Kidney (tissue), 14 donors: ENCODE data around the gene C9orf50. TPM values are rescaled to one million over a fixed set of nuclear protein-coding genes. Genes with fewer than 3 reads are reported as not detected.

Experiments used
- DNase-seq, 5 donors: peaks; one replicate each; pipeline ENCODE4 v3.0.0-alpha.2; 2013 to 2020
- FAIRE-seq: peaks from 2 replicates; lab custom pipeline; 2012; peaks lifted over from hg19 to GRCh38; lab: Jason Lieb, UNC
- H3K27ac ChIP-seq, 2 donors: one replicate each; pipeline ENCODE4 v1.7.0; 2013; ENCODE audit warnings: low read depth in 2 of 2, low read length in 2 of 2, inconsistent platforms in 1 of 2
- H3K27me3 ChIP-seq: one replicate; pipeline ENCODE4 v1.7.1; 2013; ENCODE audit warnings: low read length, inconsistent platforms; ENCODE audit not compliant: control insufficient read depth, insufficient read depth
- H3K36me3 ChIP-seq, 3 donors: one replicate each; pipeline versions ENCODE4 v1.7.0 to v1.7.1; 2013; ENCODE audit warnings: low read length in 3 of 3, control low read depth in 1 of 3, inconsistent platforms in 1 of 3; ENCODE audit not compliant: insufficient read depth in 3 of 3, control insufficient read depth in 2 of 3
- H3K4me1 ChIP-seq, 3 donors: one replicate each; pipeline versions ENCODE4 v1.7.0 to v1.7.1; 2013; ENCODE audit warnings: low read length in 3 of 3, inconsistent platforms in 1 of 3, low read depth in 1 of 3; ENCODE audit not compliant: control insufficient read depth in 2 of 3, insufficient read depth in 2 of 3
- H3K4me3 ChIP-seq, 3 donors: one replicate each; pipeline versions ENCODE4 v1.7.0 to v1.8.1; 2013; ENCODE audit warnings: low read length in 3 of 3, control low read depth in 1 of 3, inconsistent platforms in 1 of 3
- H3K9ac ChIP-seq, 3 donors: one replicate each; pipeline versions ENCODE4 v1.7.0 to v1.7.1; 2013; ENCODE audit warnings: low read length in 3 of 3, control low read depth in 1 of 3, inconsistent platforms in 1 of 3
- H3K9me3 ChIP-seq, 3 donors: one replicate each; pipeline versions ENCODE4 v1.7.0 to v1.7.1; 2013; ENCODE audit warnings: low read length in 3 of 3, control low read depth in 1 of 3, inconsistent platforms in 1 of 3; ENCODE audit not compliant: control insufficient read depth in 2 of 3, insufficient read depth in 1 of 3
- CTCF ChIP-seq: IDR thresholded peaks from 3 replicates; pipeline ENCODE4 v1.5.1; 2012; ENCODE audit warnings: mild to moderate bottlenecking, moderate library complexity, borderline replicate concordance; ENCODE audit not compliant: insufficient read depth; ENCODE audit errors: extremely low read depth
- intact Hi-C: fragments of 100-400 bp; cut with DNase I; formaldehyde crosslinking; loops from one replicate; pipeline ENCODE4 v1.11.1; 2022
- polyA plus RNA-seq: library from polyadenylated mRNA; stranded (reverse); fragments of 350-450 nt; fragmentation: Illumina TruSeq; extraction: RNeasy Lipid Tissue Mini Kit (QIAGEN cat#74804); gene quantifications from one replicate; pipeline ENCODE4 v1.2.3, GENCODE V29; 2014; ENCODE audit warnings: low read depth, low replicate concordance; ENCODE audit not compliant: insufficient read depth
- total RNA-seq: library from RNA; stranded (reverse); fragmentation: NEBNext Ultra II Directional; extraction: Animal tissue kit (Norgen Biotek cat#: 25700); gene quantifications from one replicate; pipeline ENCODE4 v1.2.1, GENCODE V29; 2021
- donor health status: control.
- donor health status: control.
- donor health status: control.
- donor health status: control.
- donor health status: control.
- donor health status: DM: yes; HTN: yes; CAD: no.
- donor health status: Normal renal cell carcinoma (clear cell type).

Gene C9orf50
- total and polyA plus RNA-seq, 2 donors from 2014 or later: 1.1 to 2.8 TPM

- H3K27ac ChIP-seq: peak overlapping the region in 1 of 2 donors; percentile 20
- peak overlapping the region in 1 of 3 donors; percentile 74 for H3K4me3 ChIP-seq
- FAIRE-seq: no peak
- H3K9ac ChIP-seq: peak overlapping the region in 2 of 3 donors; percentile 17 to 98
- intact Hi-C loops: no loop called here
- DNase-seq: no peak
- no peaks in the 10 kb centered on the region for H3K27me3 ChIP-seq
- no peak for TF ChIP-seq CTCF
- no peaks in the 10 kb centered on the region for H3K36me3 ChIP-seq
- no peaks in the 10 kb centered on the region for H3K9me3 ChIP-seq
- H3K4me1 ChIP-seq: peaks cover 0 to 29% (median 13%) of the 10 kb centered on the region in 3 donors
Observed at GRCh38 chr9:129611307-129611800, 9.5 kb downstream of the C9orf50 start.

GRCh38 chr9:129610473-129611306, 10.2 kb downstream of the C9orf50 start:
- intact Hi-C loops: no loop called here
- Histone ChIP-seq H3K4me1 (peaks cover 0 to 34% (median 18%) of the 10 kb centered on the region in 3 donors), H3K4me3 (peak overlapping the region; percentile 44 to 74 (median 74)), H3K27ac (peak overlapping the region; percentile 85 to 87), H3K9me3 (no peaks in the 10 kb centered on the region), H3K9ac (peak overlapping the region; percentile 23 to 98 (median 90)), H3K36me3 (no peaks in the 10 kb centered on the region), H3K27me3 (no peaks in the 10 kb centered on the region)
- peak; percentile 99 for TF ChIP-seq CTCF
- DNase-seq (peak; percentile 86 to 93 (median 90)), FAIRE-seq (no peak)

GRCh38 chr9:129610213-129610472, 10.8 kb downstream of the C9orf50 start:
- peak overlapping the region in 1 of 3 donors; percentile 74 for H3K4me3 ChIP-seq
- no peaks in the 10 kb centered on the region for H3K9me3 ChIP-seq
- TF ChIP-seq CTCF: no peak
- H3K9ac ChIP-seq: peak overlapping the region in 1 of 3 donors; percentile 98
- H3K36me3 ChIP-seq: no peaks in the 10 kb centered on the region
- peaks cover 0 to 34% (median 18%) of the 10 kb centered on the region in 3 donors for H3K4me1 ChIP-seq
- FAIRE-seq (no peak), DNase-seq (no peak)
- intact Hi-C loops: no loop called here
- peak overlapping the region; percentile 85 to 87 for H3K27ac ChIP-seq
- H3K27me3 ChIP-seq: no peaks in the 10 kb centered on the region
